Measurements from ENCODE around the gene CLN6. TPM values are rescaled to one million over a fixed set of nuclear protein-coding genes. Genes with fewer than 3 reads are reported as not detected.
"Not testable (repeated sequence)": the region's sequence is repeated elsewhere in the genome, so short reads cannot be mapped to it uniquely, and the experiment has no call there.

Gene CLN6
- total RNA-seq, 1 donor: 15.2 TPM

DNA sequence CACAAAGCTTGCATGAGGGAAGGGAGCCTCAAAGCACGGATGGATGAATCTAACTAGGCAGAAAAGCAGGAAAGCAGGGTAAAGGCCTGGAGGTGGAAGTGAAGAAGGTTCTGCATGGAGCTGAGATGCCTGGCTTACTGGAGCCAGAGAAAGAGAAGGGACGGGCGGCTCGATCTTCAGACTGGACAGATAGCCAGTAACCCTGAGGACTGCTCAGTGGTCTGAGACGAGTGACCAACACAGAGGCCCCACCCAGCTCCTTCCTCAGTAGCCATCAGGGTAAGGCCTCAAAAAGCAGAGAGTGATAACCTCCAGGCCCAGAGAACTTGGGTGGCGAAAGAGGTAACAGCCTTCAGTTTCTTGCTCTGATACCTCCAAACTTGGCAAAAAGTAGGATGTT is 6.4 kb downstream of the CLN6 start:
- TF ChIP-seq, protein P1, sequence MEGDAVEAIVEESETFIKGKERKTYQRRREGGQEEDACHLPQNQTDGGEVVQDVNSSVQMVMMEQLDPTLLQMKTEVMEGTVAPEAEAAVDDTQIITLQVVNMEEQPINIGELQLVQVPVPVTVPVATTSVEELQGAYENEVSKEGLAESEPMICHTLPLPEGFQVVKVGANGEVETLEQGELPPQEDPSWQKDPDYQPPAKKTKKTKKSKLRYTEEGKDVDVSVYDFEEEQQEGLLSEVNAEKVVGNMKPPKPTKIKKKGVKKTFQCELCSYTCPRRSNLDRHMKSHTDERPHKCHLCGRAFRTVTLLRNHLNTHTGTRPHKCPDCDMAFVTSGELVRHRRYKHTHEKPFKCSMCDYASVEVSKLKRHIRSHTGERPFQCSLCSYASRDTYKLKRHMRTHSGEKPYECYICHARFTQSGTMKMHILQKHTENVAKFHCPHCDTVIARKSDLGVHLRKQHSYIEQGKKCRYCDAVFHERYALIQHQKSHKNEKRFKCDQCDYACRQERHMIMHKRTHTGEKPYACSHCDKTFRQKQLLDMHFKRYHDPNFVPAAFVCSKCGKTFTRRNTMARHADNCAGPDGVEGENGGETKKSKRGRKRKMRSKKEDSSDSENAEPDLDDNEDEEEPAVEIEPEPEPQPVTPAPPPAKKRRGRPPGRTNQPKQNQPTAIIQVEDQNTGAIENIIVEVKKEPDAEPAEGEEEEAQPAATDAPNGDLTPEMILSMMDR (IDR thresholded peaks at IDR 0.05; ENCODE audit: extremely low read depth, low read depth, low read length): no peak
- H3K27me3 ChIP-seq (ENCODE audit: insufficient read depth, low read length): no peaks in the 10 kb centered on the region
- H3K27ac ChIP-seq (ENCODE audit: low read depth, low read length): no peak overlapping the region
- peaks cover 5% of the 10 kb centered on the region for H3K4me1 ChIP-seq (ENCODE audit: insufficient read depth, low read length)
- H4K20me1 ChIP-seq (ENCODE audit: insufficient read depth, low read length): peaks cover 8% of the 10 kb centered on the region
- DNase-seq (ENCODE audit: insufficient read length, low spot score, missing footprints): no peak
- no peak overlapping the region for H3K4me2 ChIP-seq (ENCODE audit: insufficient read depth, low read length)
- H3K36me3 ChIP-seq (ENCODE audit: insufficient read depth, low read length): peaks cover 9% of the 10 kb centered on the region
- H3K4me3 ChIP-seq (ENCODE audit: insufficient read depth, low read length): no peak overlapping the region
- no peak overlapping the region for H2AFZ ChIP-seq (ENCODE audit: low read length)
- no peaks in the 10 kb centered on the region for H3K9me3 ChIP-seq (ENCODE audit: low read depth, low read length)
- peaks cover 74% of the 10 kb centered on the region for H3K79me2 ChIP-seq (ENCODE audit: insufficient read depth, low read length)

DNA sequence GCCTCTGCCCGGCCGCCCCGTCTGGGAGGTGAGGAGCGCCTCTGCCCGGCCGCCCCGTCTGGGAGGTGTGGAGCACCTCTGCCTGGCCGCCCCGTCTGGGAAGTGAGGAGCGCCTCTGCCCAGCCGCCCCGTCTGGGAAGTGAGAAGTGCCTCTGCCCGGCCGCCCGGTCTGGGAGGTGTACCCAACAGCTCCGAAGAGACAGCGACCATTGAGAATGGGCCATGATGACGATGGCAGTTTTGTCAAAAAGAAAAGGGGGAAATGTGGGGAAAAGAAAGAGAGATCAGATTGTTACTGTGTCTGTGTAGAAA is 7.1 kb downstream of the CLN6 start:
- H4K20me1 ChIP-seq (ENCODE audit: insufficient read depth, low read length); H3K27ac ChIP-seq (ENCODE audit: low read depth, low read length); H3K36me3 ChIP-seq (ENCODE audit: insufficient read depth, low read length); H2AFZ ChIP-seq (ENCODE audit: low read length); H3K4me1 ChIP-seq (ENCODE audit: insufficient read depth, low read length); DNase-seq (ENCODE audit: insufficient read length, low spot score, missing footprints); H3K9me3 ChIP-seq (ENCODE audit: low read depth, low read length); H3K27me3 ChIP-seq (ENCODE audit: insufficient read depth, low read length); H3K4me2 ChIP-seq (ENCODE audit: insufficient read depth, low read length); H3K4me3 ChIP-seq (ENCODE audit: insufficient read depth, low read length): not testable (repeated sequence)
- H3K79me2 ChIP-seq (ENCODE audit: insufficient read depth, low read length): peaks cover 74% of the 10 kb centered on the region

DNA sequence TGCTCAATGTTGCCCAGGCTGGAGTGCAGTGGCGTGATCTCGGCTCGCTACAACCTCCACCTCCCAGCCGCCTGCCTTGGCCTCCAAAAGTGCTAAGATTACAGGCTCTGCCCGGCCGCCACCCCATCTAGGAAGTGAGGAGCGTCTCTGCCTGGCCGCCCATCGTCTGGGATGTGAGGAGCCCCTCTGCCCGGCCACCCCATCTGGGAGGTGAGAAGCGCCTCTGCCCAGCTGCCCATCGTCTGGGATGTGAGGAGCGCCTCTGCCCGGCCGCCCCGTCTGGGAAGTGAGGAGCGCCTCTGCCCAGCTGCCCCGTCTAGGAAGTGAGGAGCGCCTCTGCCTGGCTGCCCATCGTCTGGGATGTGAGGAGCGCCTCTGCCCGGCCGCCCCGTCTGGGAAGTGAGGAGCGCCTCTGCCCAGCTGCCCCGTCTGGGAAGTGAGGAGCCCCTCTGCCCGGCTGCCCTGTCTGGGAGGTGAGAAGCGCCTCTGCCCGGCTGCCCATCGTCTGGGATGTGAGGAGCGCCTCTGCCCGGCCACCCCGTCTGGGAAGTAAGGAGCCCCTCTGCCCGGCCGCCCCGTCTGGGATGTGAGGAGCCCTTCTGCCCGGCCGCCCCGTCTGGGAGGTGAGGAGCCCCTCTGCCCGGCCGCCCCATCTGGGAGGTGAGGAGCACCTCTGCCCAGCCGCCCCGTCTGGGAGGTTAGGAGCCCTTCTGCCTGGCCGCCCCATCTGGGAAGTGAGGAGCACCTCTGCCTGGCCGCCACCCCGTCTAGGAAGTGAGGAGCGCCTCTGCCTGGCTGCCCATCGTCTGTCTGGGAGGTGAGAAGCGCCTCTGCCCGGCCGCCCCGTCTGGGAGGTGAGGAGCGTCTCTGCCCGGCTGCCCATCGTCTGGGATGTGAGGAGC is 7.7 kb downstream of the CLN6 start:
- H3K4me2 ChIP-seq (ENCODE audit: insufficient read depth, low read length); H3K4me1 ChIP-seq (ENCODE audit: insufficient read depth, low read length); DNase-seq (ENCODE audit: insufficient read length, low spot score, missing footprints); H4K20me1 ChIP-seq (ENCODE audit: insufficient read depth, low read length); H3K4me3 ChIP-seq (ENCODE audit: insufficient read depth, low read length); H3K36me3 ChIP-seq (ENCODE audit: insufficient read depth, low read length); H3K27ac ChIP-seq (ENCODE audit: low read depth, low read length); H3K9me3 ChIP-seq (ENCODE audit: low read depth, low read length); H3K27me3 ChIP-seq (ENCODE audit: insufficient read depth, low read length); H2AFZ ChIP-seq (ENCODE audit: low read length): not testable (repeated sequence)
- H3K79me2 ChIP-seq (ENCODE audit: insufficient read depth, low read length): peaks cover 70% of the 10 kb centered on the region

DNA sequence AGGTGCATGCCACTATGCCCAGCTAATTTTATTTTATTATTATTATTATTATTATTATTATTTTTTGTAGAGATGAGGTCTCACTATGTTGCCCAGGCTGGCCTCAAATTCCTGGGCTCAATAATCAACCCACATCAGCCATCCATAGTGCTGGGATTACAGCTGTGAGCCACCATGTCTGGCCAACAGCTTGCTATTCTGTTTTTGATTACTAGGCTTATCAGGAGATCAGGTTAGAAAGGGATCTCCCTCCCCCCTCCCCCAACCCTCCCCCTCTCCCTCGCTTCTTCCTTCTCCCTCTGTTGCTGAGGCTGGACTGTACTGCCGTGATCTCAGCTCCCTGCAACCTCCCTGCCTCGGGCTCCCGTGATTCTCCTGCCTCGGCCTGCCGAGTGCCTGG is 8.6 kb downstream of the CLN6 start:
- no peak for DNase-seq (ENCODE audit: insufficient read length, low spot score, missing footprints)
- no peaks in the 10 kb centered on the region for H3K27me3 ChIP-seq (ENCODE audit: insufficient read depth, low read length)
- H4K20me1 ChIP-seq (ENCODE audit: insufficient read depth, low read length): peaks cover 4% of the 10 kb centered on the region
- H3K36me3 ChIP-seq (ENCODE audit: insufficient read depth, low read length): peaks cover 9% of the 10 kb centered on the region
- TF ChIP-seq, protein P1 (IDR thresholded peaks at IDR 0.05; ENCODE audit: extremely low read depth, low read depth, low read length): no peak
- H3K4me3 ChIP-seq (ENCODE audit: insufficient read depth, low read length): no peak overlapping the region
- H3K27ac ChIP-seq (ENCODE audit: low read depth, low read length): no peak overlapping the region
- H3K4me2 ChIP-seq (ENCODE audit: insufficient read depth, low read length): no peak overlapping the region
- peaks cover 71% of the 10 kb centered on the region for H3K79me2 ChIP-seq (ENCODE audit: insufficient read depth, low read length)
- no peaks in the 10 kb centered on the region for H3K4me1 ChIP-seq (ENCODE audit: insufficient read depth, low read length)
- H3K9me3 ChIP-seq (ENCODE audit: low read depth, low read length): no peaks in the 10 kb centered on the region
- no peak overlapping the region for H2AFZ ChIP-seq (ENCODE audit: low read length)

DNA sequence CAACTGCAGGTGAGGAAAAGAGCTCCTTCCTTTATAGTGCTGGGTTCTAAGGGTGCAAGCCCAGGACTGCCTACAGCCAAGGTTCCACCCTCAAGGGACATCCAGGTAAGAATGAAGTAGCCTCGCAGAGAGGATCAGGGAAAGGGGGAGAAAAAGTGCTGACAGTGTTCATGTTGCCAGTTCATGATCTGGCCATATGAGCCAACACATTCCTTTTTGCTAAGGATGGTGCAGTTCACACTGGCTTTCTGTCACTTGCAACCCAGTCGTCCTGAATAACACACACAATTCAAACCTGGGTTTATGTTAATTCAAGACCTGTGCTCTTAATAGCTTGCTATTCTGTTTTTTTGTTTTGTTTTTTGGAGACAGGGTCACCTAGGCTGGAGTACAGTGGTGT is 9.0 kb downstream of the CLN6 start:
- Histone ChIP-seq H3K79me2 (ENCODE audit: insufficient read depth, low read length) (peaks cover 70% of the 10 kb centered on the region), H3K4me3 (ENCODE audit: insufficient read depth, low read length) (no peak overlapping the region), H3K27me3 (ENCODE audit: insufficient read depth, low read length) (no peaks in the 10 kb centered on the region), H2AFZ (ENCODE audit: low read length) (no peak overlapping the region), H3K4me1 (ENCODE audit: insufficient read depth, low read length) (no peaks in the 10 kb centered on the region), H3K9me3 (ENCODE audit: low read depth, low read length) (no peaks in the 10 kb centered on the region), H3K27ac (ENCODE audit: low read depth, low read length) (no peak overlapping the region), H4K20me1 (ENCODE audit: insufficient read depth, low read length) (peaks cover 4% of the 10 kb centered on the region), H3K4me2 (ENCODE audit: insufficient read depth, low read length) (no peak overlapping the region), H3K36me3 (ENCODE audit: insufficient read depth, low read length) (peaks cover 9% of the 10 kb centered on the region)
- TF ChIP-seq, protein P1 (IDR thresholded peaks at IDR 0.05; ENCODE audit: extremely low read depth, low read depth, low read length): no peak
- no peak for DNase-seq (ENCODE audit: insufficient read length, low spot score, missing footprints)
